Frontal cortex (tissue), 4 donors: ENCODE data around the gene CCDC30. TPM values are rescaled to one million over a fixed set of nuclear protein-coding genes. Genes with fewer than 3 reads are reported as not detected.

Source experiments
- DNase-seq, 2 donors: peaks; one replicate each; pipeline ENCODE4 v3.0.0; 2012; ENCODE audit warnings: low spot score in 2 of 2
- FAIRE-seq: peaks from 2 replicates; lab custom pipeline; 2012; peaks lifted over from hg19 to GRCh38; lab: Jason Lieb, UNC
- total RNA-seq: library from RNA; depleted of rRNA; stranded (reverse); fragments of >200 nt; gene quantifications from one replicate; pipeline ENCODE4 v1.2.3, GENCODE V29; 2014
- donor health status: control.
- donor health status: control.
- donor health status: control.

Gene CCDC30
- total RNA-seq: 11.8 TPM

DNA sequence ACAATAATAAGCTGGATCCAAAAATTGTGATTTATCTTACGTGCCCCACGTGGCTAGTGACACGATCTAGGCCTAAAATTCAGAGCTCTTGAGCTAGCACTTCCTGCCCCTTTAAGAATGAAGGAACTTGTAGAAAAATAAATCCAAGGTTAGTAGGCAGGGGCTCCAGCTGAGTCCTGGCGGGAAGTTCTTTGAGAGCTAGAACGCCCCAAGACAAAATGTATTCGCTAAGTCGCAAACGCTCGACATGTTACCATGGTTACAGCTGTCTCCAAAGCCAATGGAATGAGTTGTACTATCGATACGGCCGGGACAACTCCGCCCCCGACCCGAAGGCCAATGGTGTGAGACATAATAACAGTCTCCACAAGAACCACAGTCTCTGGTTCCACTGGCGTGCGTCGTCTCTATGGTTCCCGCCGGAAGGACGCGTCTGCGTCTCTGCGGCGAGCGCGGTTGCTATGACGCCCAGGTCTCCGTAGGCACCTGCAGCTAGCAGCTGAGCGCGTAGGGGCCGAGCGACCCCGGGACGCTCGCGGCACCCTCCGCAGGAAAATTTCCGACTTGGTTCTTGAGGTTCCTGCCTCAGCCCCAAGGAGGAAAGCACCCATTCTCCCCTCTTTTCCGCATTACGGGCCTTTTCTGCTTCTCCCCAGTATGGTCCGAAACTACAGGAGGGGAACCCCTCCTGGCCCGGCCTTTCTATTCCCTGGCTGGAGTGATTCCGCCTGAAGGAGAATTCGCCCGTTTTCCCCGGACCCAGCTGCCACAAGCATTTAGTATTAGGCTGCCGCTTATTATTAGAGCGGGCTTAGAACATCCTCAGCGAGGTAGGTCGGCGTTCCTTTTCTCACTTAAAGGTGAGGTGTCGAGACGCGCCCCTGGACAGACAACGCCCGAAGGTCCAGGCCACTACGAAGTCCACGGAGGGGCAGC, at the start of gene CCDC30:
Gene CCDC30, plus strand, starts transcription at position 459 of the 936 bp plus-strand sequence. CDS start 17,266 bp downstream, outside the sequence.
- peak; percentile 6 for FAIRE-seq
- peak; percentile 76 to 93 for DNase-seq

DNA sequence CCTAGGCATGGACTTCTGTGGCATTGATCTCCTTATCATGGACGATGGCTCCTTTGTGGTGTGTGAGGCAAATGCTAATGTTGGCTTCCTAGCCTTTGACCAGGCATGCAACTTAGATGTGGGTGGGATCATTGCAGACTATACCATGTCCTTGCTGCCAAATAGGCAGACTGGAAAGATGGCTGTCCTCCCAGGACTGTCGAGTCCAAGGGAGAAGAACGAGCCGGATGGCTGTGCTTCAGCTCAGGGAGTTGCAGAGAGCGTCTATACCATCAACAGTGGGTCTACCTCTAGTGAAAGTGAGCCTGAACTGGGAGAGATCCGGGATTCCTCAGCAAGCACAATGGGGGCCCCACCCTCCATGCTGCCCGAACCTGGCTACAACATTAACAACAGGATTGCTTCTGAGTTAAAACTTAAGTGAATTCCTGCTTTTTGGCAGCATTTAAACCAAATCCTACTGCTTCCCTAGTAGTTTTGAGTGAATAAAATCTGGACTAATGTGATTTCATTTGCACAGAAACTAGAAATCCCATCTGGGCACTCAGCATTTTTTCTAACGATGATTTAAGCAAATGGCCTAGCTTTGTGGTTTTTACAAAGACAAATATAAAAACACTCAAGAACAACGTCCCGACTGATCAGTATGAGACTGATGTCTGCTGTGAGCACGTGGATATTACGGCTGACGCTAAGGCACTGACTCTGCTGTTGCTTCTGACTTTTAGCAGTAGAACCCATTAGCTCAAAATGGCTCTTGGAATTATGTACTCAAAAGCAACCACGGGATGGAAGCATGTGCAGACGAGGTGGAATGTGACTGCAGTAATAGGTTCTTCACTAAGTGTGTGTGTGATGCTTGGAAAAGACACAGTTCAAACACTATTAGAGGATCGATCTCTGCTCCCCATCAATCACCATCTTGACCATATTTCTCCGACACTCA, 48.3 kb upstream of the CCDC30 start:
- FAIRE-seq: no peak
- no peak for DNase-seq

DNA sequence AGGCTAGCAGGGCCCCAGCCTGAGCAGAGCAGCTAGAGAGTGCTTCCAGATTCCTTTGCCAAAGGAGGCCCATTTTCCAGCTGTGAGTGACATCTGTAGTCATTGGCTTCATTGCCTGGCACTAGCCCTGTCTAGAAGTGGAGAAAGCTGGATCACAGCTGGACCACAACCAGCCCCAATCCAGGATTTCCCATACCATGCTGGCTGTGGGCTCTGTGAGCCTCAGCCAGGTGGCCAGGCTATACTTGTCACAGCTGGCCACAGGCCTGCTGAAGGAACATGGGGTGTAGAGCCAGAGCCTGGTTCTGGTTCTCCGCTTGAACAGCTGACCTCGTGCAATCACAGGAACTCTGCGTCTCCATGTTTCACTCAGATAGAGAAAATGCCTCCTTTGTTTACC, 45.9 kb upstream of the CCDC30 start:
- FAIRE-seq: no peak

DNA sequence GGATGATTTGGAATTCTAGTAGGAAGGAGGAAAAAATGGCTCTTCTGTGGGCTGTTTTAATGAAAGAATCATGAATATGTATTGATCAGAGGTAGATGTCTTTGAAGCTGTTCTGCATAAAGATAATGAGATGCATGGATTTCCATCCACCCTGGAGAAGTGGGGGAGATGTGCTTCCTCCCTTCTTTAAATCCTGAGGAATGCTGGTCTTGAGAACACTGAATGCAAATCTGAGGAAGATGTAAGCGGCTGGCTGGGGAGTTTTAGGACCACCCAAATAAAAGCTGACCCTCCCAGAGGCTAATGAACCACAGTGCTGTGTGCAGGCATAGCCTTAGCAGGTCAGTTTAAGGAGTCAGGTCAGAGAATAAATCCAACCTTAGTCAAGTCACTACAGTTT, 44.6 kb upstream of the CCDC30 start:
- FAIRE-seq (no peak), DNase-seq (no peak)

More for the DNA sequence above, 45.9 kb upstream of the CCDC30 start:
- no peak for DNase-seq

DNA sequence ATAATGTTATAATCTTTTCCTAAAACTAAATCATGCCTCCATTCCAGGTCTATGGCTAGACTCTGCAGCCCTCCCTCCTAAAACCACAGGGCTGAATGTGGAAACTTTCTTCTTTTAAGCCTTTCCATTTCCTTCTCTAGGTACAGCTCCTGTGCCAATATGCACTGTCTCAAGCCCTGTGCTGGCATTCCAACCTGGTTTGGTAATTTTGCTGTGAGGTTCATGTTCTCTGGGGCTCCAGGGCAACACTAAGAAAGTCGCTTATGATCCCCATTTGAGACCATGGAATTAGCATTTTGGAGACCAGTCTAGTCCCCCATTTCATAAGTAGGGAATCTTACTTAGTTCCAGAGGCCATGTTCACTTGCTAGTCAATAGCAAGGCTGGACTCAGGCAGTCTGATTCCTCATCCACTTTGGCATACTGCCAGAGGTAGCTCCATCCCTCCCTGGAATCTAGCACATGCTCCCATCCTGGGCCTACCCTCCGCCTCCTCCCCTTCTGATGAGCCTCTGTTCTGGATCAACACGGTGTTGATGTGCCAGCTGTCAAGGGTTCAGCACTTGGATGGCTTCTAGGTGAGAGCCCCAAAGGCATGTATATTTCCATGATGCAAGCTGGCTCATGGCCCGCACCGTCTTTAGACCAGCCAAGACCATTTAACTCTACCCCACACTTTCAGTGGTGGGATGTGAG, 43.8 kb upstream of the CCDC30 start:
- DNase-seq (no peak), FAIRE-seq (no peak)

DNA sequence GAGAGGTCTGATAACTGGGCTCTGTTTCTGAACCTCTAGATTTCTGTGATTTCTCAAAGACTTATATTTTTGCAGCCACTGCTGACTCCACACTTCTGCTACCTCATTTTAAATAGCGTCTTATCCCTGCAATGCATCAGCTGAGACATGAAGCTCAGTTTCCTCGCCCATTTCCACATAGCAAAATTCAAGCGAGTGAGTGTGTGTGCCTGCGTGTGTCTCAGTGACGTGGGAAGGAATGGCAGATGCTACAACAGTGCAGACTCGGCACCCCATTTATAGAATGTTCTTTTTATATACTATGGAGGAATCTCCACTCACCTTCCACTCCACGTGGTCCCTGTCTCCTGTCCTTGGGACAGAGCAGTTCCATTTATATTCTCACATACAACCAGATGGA, 43.0 kb upstream of the CCDC30 start:
- DNase-seq (no peak), FAIRE-seq (no peak)

DNA sequence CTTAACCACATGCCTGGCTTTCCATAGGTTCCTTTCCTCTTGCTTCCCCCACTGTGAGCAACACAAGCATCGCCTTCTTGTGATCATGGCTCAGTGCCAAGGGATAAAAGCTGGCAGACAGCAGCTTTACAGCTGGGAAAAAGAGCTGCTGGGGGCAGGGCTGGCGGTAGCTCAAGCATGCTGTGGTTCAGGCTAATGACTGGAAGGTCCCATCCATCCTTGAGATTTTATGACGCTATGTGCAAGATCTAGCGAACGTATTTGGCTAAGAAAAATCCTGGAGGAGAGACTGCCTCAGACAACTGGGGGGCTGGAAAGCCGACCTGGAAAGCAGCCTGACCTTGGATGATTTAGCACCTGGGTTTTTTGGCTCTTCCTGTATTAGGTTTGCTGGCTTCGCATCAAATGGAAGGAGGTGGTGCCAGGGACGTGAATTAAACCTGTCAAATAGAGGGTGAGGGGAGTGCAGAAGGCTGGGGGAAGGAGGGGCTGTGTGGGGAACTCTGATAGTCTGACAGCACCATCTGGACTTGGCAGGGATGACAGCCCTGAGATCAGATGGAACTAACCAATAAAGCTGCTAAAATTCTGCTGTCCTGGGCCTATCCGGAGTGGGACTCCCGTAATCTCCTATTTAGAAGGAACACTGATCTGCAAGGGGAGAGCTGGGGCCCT, 42.0 kb upstream of the CCDC30 start:
- peak in 1 of 2 donors; percentile 28 for DNase-seq
- no peak for FAIRE-seq

DNA sequence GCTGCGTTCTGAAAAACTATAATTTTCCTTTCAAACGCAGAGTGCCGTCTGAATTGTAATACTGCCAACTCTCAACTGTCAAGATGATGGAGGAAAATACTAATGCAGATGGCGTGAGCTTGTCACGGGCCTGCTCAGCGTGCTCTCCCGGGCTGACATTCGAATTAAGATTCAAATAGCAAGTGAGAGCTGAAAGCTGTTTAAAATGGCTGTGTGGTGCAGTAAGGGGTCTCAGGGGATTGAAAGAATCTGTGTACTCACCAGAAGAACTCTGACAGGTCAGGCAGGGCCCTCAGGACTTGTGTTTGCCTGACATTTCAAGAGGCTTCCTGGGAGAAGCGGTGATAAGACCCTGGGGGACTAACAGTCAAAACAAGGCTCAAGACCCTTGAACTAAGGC, 40.3 kb upstream of the CCDC30 start:
- DNase-seq: no peak
- FAIRE-seq: no peak

DNA sequence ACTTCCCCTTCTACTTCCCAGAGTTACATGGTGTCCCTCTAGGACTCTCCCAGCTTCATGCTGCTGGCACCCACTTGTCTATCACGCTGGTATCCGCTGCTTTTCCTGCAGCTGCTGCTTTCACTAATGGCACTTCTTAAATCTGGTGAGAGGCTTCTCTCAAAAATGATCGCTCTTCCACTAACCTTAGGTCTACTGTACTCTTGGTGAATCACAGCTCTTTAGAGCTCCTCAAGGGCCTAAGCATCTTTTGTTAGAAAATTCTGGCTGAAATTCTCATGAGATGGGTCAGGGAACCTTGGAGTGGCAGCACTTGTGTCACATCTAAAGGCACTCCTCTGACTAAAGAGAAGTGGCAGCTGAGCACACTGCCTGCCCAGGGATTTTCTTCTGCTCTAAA, 39.4 kb upstream of the CCDC30 start:
- no peak for FAIRE-seq
- DNase-seq: no peak

DNA sequence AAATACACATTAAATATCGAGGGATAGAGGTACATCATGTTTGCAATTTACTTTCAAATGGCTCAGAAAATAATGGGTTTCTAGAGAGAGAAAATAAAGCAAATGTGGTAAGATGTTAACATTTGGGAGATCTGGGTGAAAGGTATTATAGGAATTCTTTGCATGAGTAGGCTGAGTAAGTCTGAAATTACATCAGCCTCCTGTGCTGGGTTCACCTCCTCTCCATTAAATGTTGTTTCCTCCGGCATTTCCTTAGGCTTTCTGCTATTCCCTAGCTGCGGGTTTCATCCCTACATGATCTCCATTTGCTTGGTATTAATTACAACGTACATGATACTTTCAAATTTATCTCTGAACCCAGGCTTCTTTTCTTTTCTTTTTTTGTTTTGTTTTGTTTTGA, 38.9 kb upstream of the CCDC30 start:
- no peak for DNase-seq
- FAIRE-seq: no peak

DNA sequence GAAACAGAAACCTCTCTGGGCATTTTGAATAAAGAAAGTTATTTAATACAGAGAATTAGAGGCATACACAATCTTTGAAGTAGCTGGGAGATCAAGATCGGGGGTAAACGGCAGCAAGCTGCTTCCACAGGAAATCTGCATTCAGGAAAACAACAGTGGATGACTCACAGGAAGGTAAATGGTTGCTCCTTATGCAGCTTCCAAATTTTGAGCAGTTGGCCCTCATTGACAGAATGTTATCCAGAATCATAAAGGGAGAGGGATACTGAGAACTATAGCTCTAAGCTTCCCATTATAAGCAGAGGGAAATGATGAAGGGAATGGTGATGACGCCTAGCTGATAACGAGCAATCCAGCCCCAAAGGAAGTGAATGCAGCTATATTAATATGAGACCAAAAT, 35.8 kb upstream of the CCDC30 start:
- no peak for DNase-seq
- no peak for FAIRE-seq

DNA sequence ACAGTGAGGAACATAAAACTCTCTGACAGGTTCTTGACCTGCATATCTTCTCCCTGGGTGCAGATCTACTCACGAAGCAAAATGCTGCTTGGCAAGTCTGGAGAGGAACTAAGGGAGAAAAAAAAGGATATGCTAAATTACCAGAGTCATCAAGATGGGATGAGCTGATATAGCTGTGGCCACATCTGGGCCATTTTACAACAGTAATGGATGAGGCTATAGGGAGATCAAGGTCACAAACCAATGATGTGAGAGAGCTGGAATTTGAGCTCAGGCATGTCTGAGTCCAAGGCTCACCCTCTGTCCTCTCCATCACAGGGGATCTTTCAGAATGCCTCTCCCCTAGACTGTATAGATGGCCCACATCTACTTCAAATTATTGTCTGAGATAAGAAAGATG, 33.5 kb upstream of the CCDC30 start:
- DNase-seq: no peak
- FAIRE-seq: no peak

DNA sequence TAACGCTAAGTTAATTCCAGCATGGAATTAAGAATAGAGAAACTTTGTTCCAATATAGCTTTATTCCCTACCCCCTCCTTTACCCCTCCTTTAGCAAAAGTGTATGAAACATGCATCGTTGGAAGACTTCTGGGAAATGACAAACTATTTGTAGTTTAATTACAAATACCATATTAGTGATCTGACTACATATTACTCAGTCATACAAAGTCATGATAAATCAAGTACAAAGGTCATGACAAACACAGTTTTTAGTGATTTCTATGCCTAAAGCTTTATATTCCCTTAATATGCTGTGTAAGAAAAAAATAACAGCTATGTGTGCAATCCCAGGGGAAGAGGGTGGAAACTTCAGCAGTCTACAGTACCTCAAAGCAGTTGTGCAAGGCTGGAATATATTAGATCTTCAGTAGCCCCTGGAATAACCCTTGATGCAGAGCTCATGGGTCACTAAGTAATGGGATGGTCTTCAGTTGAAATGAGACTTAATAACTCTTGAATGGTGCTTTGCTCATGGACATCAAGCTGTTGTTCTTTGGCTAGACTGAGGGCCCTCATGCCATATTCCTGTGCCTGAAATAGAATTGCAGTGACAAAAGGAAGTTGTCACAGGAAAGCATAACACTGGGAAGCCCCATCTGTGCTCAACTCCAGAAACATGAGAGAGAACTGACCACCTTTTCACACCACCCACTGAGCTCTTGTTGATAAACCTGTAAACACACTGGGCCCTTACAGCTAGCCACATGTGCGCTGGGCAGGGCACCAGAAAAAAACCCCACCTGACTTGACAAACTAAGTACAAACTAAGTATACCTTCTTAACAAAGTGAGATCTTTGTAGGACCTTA, 32.6 kb upstream of the CCDC30 start:
- DNase-seq: no peak
- no peak for FAIRE-seq

DNA sequence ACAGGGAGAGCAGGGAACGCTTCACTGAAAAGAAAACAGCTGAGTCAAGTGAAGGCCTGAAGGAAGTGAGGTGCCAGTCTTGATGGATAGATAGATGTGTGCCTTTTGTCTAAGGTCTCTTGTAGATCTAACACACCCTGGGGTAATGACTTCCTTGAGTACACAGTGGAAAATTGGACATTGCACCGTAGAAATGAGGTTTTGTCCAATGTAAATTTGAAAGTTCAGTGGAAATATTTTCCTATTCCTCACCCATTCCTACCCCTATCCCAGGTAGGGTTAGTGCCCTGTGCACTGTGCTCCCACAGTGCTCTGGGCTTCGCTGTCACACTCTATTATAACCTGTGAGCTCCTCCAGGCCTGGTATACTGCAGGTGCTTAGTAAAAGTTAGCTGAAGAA, 31.6 kb upstream of the CCDC30 start:
- no peak for DNase-seq
- no peak for FAIRE-seq

DNA sequence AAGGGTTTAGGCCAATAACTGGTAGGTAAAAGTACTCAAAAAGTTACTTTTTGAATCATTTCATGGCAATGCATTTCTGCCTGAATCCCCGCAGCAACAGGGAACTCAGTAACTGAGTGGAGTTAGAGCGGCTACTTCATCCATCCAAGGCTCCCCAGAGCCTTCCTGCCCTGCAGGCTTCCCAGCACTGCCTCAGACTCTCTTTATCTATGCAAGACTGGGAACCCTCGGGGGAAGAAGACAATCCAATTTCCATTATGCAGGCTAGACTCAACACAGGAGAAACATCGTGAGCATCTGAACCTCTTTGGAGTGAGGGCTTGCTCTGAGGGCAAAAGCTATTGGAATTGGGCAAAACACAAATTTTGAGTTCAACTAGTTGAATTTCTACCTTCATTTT, 30.4 kb upstream of the CCDC30 start:
- no peak for DNase-seq
- FAIRE-seq: no peak

DNA sequence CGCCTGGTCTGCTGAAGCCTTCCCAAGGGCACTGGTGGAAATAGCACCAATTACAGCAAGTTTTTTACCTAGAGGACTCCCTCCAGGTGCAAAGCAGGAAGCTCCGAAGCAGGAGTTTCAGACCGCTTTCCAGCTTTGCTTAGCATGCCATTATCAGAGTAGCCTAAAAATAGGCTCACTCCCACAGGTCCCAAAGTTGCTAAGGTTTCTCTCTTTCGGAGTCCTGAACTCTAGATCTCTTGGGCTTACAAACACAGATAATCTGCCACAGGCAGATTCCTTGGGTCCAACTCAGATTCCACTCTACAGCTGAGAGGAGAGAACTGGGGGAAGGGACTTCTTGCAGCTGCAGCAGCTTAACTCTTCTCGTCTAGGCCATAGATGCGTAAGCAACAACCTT, 29.7 kb upstream of the CCDC30 start:
- DNase-seq (no peak), FAIRE-seq (no peak)

DNA sequence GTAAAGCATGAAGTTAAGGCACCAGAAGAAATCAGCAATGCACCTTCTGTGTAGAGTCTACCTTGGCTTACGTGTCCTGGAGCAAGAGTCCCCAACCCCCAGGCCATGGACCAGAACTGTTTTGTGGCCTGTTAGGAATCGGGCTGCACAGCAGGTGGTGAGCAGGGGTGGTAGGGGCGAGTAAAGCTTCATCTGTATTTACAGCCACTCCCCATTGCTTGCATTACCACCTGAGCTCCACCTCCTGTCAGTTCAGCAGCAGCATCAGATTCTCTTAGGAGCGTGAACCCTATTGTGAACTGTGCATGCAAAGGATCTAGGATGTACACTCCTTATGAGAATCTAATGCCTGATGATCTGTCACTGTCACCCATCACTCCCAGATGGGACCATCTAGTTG, 28.7 kb upstream of the CCDC30 start:
- DNase-seq (no peak), FAIRE-seq (no peak)

DNA sequence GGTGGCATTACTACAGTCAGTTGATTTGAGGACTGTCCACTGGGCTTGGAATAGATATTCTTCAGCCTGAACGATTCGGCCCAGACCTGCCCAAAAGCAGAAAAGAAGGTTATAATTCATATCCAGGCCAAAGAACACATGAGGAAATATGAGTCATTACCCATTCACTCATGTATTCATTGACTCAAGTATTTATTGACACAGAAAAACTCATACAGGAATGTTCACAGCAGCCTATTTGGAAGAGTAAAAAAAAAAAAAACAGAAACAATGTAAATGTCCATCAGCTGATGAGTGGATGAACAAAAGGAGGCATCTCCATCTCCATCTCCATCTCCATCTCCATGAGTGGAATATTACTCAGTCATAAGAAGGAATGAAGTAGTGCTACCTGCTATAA, 23.1 kb upstream of the CCDC30 start:
- DNase-seq (no peak), FAIRE-seq (no peak)

DNA sequence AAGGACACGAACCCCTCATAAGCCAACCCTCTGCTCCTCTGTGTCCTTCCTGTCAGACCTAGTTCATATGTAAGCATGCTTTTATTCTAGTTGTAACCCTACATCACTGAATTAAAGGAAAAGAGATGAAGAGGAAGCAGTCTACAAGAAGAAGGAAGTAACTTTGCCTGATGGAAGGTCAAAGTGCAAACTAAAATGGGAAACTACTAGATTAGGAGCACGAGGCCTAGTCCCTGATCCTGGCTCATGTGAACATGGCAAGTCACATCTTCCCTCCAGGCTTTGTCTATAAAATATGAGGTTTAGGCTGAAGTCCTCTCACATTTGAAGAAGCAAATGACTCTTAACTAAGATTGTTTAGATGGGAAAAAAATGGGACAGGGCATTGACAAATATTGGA, 20.4 kb upstream of the CCDC30 start:
- FAIRE-seq: no peak

More for the DNA sequence above, 20.4 kb upstream of the CCDC30 start:
- no peak for DNase-seq
